ENCODE results near the gene CCDC9B. TPM values are rescaled to one million over a fixed set of nuclear protein-coding genes. Genes with fewer than 3 reads are reported as not detected.

CCDC9B gene
- total RNA-seq, 1 experiment from 2014 or later, result 9.4 TPM

- no peak for DNase-seq (ENCODE audit: extremely low read depth, low read depth)
Measured at GRCh38 chr15:40345867-40346578, 5.3 kb upstream of the CCDC9B start.

GRCh38 chr15:40345225-40345866 lies 4.6 kb upstream of the CCDC9B start:
- DNase-seq (ENCODE audit: extremely low read depth, low read depth), result no peak

GRCh38 chr15:40344631-40345120 lies 3.9 kb upstream of the CCDC9B start:
- peak; percentile 56 for DNase-seq (ENCODE audit: extremely low read depth, low read depth)

GRCh38 chr15:40344217-40344616 lies 3.5 kb upstream of the CCDC9B start:
- no peak for DNase-seq (ENCODE audit: extremely low read depth, low read depth)

DNA sequence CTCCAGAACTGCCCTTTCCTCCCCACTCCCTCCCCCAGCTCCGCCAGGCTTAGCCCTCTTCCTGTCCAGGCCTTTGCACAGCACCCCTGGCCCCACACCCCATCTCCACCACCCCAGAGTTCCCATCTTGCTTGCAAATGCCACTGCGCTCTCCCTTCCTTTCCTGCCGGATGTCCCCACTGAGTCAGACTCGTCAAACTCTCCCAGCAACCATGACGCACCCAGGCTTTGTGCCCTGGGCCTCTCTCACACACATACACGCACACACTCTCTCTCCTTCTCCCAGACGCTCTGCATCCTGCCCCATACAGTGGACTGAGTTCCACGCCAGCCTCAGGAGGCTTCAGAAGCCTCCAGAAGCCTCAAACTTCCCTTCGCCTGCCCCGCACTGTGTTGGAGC lies 2.8 kb upstream of the CCDC9B start:
- peak; percentile 88 for DNase-seq (ENCODE audit: extremely low read depth, low read depth)

DNA sequence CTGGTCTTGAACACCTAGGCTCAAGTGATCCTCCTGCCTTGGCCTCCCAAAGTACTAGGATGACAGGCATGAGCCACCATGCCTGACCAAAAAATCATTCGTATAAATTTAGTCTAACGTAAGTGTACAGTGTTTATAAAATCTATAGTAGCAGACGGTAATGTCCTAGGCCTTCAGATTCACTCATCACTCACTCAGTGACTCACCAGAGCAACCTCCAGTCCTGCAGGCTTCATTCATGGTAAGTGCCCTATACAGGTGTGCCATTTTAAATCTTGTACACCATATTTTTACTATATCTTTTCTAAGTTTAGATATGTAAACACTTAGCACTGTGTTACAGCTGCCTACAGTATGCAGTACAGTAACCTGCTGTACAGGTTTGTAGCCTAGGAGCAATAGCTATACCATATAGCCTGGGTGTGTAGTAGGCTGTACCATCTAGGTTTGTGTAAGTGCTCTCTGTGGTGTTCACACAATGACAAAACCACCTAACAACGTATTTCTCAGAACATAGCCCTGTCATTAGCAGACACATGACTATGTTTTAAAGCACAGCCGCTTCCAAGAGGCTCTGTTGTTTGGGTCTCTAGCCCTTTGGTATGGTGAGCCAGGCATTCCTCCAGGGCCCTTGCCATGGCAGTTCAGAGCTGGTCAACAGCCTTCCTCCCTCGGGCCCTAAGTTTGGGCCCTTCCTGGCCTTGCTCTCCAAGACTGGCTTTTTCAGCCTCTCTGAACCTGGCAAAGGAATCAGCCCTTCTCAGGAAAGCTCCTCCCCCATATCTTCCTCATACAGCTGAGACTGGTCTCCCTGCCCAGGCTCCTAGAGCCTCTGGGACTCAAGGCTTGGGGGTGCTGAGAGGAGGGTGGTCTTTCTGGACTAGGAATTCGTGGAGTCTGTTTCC lies 1.9 kb upstream of the CCDC9B start:
- DNase-seq (ENCODE audit: extremely low read depth, low read depth), result no peak

GRCh38 chr15:40340038-40340739 lies 550 bp downstream of the CCDC9B start:
- no peak for DNase-seq (ENCODE audit: extremely low read depth, low read depth)

DNA sequence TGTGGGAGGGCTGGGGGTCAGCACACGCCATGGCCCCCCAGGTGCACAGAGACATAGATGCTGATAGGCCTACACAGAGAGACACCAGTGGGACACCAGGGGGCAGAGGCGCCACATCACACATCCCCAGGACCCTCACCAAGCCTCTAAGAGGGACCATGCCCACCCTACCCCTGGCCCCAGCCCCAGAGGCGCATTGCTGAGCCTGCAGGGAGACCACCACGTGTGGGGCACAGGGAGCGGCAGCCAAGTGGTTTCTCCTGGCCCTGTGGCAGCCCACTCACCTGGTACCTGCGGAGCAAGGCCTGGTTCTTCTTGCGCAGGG lies 1.2 kb downstream of the CCDC9B start:
- DNase-seq (ENCODE audit: extremely low read depth, low read depth), result no peak

DNA sequence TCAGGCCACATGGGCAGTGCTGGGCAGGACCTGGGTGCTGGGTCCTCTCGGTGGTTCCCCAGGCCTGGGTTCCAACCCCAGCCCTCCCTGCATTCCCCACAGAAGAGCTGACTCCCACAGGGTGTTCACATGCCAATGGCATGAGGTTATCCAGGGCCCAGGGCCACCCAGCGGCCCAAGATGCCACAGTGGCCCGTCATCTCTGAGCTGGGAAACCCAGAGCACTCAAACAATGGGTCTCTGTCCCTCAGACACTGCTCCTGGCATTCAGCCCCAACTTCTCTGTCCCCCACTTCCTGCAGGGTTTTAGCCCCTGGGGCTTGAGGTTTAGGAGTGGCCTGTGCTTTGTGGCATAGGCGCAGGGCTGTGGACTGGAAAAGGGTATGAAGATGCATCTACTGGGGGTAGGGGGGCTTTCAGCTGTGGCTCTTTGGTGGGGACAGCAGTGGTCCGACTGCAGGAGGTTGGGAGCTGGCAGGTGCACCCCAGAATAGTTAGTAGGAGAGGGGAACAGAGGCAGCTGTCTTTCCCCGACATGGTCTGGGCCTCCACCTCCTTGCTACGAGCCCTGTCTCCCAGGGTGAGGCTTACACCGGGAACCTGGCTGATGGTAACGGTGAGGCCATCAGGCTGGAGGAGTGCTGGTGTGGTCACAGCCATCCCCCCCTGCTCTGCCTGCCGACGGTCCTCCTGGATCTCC lies 1.7 kb downstream of the CCDC9B start:
- peak; percentile 83 for DNase-seq (ENCODE audit: extremely low read depth, low read depth)

DNA sequence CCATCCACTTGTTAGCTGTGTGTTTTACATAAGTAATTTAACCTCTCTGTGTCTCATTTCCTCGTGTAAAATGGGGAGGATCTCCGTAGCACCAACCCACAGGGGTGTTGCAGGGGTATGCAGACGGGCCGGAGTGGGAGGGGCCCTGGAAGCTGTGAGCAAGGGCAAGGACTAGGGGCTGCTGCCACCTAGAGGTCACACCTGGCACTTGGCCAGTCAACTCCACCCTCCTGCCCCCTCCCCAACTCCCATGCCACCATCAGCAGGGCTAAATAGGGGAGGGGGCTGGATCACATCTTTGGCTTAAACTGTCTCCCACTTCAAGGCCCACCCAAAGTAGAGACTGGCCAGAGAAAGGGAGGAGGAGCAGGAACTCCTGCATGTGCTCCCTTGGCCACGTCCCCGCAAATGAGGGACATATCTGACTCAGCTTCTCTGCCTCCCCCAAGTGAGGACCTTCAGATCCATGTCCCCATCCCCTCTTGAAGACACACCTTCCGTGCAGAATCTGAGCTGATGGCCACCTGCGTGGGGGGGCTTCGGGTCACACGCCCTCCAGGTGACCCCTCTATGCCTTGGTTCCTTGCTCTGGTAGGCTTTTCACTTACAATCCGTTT lies 2.6 kb downstream of the CCDC9B start:
- DNase-seq (ENCODE audit: extremely low read depth, low read depth), result peak; percentile 59

DNA sequence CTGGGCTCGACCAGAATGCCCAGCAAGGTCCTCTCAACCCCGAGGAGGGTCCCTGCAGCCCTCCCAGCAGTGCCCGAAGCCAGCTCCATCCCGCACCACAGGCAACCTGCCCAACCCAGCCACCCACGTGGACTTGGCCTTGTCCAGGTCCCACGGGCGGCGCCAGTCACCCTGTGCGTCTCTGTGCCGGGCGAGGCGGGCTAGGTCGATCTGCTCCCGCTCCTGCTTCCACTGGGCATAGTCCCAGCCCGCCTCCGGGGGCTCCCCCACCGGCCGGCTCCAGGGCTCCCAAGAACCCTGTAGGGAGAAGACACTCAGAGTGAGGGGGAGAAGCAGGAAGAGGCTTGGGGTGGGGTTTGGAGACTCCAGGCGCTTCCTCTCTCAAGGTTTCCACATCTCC lies 3.1 kb downstream of the CCDC9B start:
- no peak for DNase-seq (ENCODE audit: extremely low read depth, low read depth)

- DNase-seq (ENCODE audit: extremely low read depth, low read depth), result no peak
Measured at GRCh38 chr15:40336744-40337122, 4.0 kb downstream of the CCDC9B start.

DNA sequence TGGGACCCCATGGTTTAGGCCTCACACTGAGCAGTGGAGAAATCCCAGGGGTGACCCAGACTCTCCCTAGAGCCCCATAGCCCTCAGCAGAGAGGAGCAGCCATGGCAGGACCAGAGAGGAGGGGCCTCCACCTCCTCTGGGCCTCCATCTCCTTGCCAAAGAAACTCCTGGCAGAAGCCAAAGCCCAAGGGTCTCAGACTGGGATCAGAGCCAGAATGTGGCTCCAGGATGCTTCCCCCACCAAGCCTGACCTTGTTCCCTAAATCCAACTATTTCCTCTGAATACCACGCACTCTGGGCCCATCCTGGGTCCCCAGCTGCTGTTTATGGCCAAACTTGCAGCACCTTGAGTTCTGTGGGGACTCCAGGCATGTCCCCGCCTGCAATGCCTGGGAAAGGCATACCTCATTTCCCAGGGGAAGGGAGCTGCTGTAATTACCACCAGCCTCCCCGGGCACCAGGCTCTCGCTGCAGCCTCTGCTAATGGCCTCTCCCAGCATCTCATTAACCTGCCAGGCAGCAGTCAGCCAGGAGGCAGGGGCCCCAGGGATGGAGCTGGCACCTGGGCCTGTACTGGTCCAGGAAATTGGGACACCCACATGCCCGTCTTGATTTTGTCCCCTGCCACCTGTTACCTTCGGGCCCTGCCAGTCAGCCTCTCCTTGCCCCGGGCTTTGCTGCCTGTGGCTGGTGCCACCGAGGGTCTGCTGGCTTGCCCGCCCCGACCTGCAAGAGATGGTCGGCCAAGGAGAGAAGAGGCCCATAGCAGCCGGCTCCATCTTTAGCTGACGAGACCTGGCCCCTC lies 4.6 kb downstream of the CCDC9B start:
- no peak for DNase-seq (ENCODE audit: extremely low read depth, low read depth)

GRCh38 chr15:40334941-40335795 lies 5.6 kb downstream of the CCDC9B start:
- no peak for DNase-seq (ENCODE audit: extremely low read depth, low read depth)

- no peak for DNase-seq (ENCODE audit: extremely low read depth, low read depth)
Measured at GRCh38 chr15:40334541-40334940, 6.2 kb downstream of the CCDC9B start.

GRCh38 chr15:40333922-40334492 lies 6.7 kb downstream of the CCDC9B start:
- no peak for DNase-seq (ENCODE audit: extremely low read depth, low read depth)

DNA sequence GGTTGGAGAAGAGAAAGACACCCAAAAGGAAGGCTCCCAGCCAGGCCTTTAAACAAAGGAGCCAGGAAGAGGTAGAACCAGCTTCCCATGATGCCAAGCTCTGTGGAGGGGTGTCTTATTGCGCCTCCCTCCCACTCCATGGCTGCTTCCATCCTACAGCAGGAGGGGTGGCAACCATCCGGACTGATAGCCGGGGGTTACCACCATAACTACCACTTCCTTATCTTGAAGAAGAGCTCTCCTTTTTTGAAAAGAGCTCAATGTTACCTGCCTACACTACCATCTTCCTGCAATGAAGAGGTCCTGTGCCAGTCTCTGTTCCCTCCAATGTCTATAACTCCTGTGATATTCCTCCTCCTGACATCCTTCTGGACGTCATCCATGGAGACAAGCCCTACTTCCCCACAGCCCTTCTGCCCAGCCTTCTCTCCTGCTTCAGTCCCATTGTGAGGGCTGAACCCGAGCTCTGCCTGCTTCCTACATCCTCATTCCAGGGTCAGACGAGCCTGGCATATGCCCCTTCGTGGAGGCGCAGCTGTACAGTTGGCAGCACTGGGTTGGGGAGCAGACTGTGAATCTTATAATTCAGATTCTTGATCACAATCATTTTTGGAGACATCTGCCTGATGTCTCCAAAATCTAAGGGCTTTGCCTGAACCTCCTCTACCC lies 8.5 kb downstream of the CCDC9B start:
- no peak for DNase-seq (ENCODE audit: extremely low read depth, low read depth)

Measured in NCI-H460 (cell line).